ENCODE measurements around the gene PSG3. TPM values are rescaled to one million over a fixed set of nuclear protein-coding genes. Genes with fewer than 3 reads are reported as not detected.
"Not testable (repeated sequence)": the region's sequence is repeated elsewhere in the genome, so short reads cannot be mapped to it uniquely, and the experiment has no call there.

Gene PSG3
- total RNA-seq, 1 experiment from 2014 or later: not detected

- H3K9me2 ChIP-seq (ENCODE audit: insufficient read depth): no peaks in the 10 kb centered on the region
- no peak overlapping the region for H2AFZ ChIP-seq
- H3K4me1 ChIP-seq (replicated peaks; ENCODE audit: insufficient read depth): no peaks in the 10 kb centered on the region
- intact Hi-C loops (cut with micrococcal nuclease; ENCODE audit: unreplicated experiment): loop anchor here (10.0 kb wide), 1 partner anchor 189 kb away; no protein-coding TSS in a partner anchor
- H3K27me3 ChIP-seq (ENCODE audit: insufficient read depth, low read depth): peaks cover 50% of the 10 kb centered on the region; the same call in 1 of the 2 replicates
- peaks cover 2% of the 10 kb centered on the region for H3K9me3 ChIP-seq (ENCODE audit: insufficient read depth, low read depth)
- TF ChIP-seq EZH2 (IDR thresholded peaks at IDR 0.05; ENCODE audit: low read depth) (no peak), CTCF (conservative IDR thresholded peaks at IDR 0.05) (no peak)
- ChIA-PET CTCF (no interaction called here), POLR2A (ENCODE audit: unreplicated experiment) (no interaction called here)
- BruUV-seq (replicated peaks): no TSS peak
- no peaks in the 10 kb centered on the region for H3K79me2 ChIP-seq (ENCODE audit: low read depth)
- no peak for DNase-seq
- H3K27ac ChIP-seq: no peak overlapping the region
- H3K4me3 ChIP-seq: no peak overlapping the region
- no peaks in the 10 kb centered on the region for H3F3A ChIP-seq (ENCODE audit: insufficient read depth, low read depth)
- no peaks in the 10 kb centered on the region for H4K20me1 ChIP-seq (ENCODE audit: insufficient read depth)
- H3K36me3 ChIP-seq (ENCODE audit: low read depth): no peaks in the 10 kb centered on the region
- no peak overlapping the region for H3K4me2 ChIP-seq
Measured at GRCh38 chr19:42695811-42696503, 44.3 kb downstream of the PSG3 start.

DNA sequence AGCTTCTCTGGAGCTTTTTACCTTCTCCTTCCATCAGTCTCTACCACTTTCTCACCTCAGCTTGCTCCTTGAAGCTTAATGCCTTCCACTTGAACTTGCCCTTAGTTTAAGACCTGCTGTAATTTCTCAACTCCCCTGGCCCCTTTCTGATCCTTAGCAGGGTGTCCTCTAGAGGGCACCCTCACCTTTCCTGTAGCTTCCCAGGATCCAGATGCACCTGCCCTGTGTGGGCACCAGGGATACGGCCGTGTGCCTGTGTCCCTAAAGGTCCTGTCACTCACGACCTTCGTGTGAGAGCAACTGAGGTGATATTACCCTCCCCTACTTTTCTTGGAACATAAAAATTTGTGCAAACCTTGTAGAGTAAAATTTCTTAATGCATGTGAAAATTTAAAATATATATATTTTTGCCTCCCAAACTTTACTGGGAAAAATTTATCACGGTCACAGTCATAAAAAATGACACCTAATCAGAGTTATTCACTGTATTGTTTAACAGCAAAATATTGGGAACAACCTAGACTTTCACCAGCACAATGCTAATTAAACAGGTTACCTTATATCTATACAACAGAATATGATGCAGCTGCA is 46.4 kb downstream of the PSG3 start:
- no peak overlapping the region for H3K4me3 ChIP-seq
- no peak overlapping the region for H2AFZ ChIP-seq
- peak; percentile 82 for TF ChIP-seq CTCF (conservative IDR thresholded peaks at IDR 0.05)
- TF ChIP-seq EZH2 (IDR thresholded peaks at IDR 0.05; ENCODE audit: low read depth): no peak
- H3K27me3 ChIP-seq (ENCODE audit: insufficient read depth, low read depth): peaks cover 44% of the 10 kb centered on the region; the same call in 1 of the 2 replicates
- ChIA-PET CTCF (interaction anchor here (0.6 to 0.7 kb wide), 3 partner anchors 189 to 512 kb away, joined by 3 to 5 read pairs (median 3); no protein-coding TSS in a partner anchor), POLR2A (ENCODE audit: unreplicated experiment) (no interaction called here)
- H3K27ac ChIP-seq: no peak overlapping the region
- no peaks in the 10 kb centered on the region for H3K79me2 ChIP-seq (ENCODE audit: low read depth)
- H3K36me3 ChIP-seq (ENCODE audit: low read depth): no peaks in the 10 kb centered on the region
- no peaks in the 10 kb centered on the region for H3K9me2 ChIP-seq (ENCODE audit: insufficient read depth)
- no TSS peak for BruUV-seq (replicated peaks)
- no peaks in the 10 kb centered on the region for H4K20me1 ChIP-seq (ENCODE audit: insufficient read depth)
- no peaks in the 10 kb centered on the region for H3K4me1 ChIP-seq (replicated peaks; ENCODE audit: insufficient read depth)
- intact Hi-C loops (cut with micrococcal nuclease; ENCODE audit: unreplicated experiment): loop anchor here (2.0 to 10.0 kb wide), 3 partner anchors 49 to 191 kb away; no protein-coding TSS in a partner anchor
- no peaks in the 10 kb centered on the region; the same call in 1 of the 2 replicates for H3K9me3 ChIP-seq (ENCODE audit: insufficient read depth, low read depth)
- no peak overlapping the region for H3K4me2 ChIP-seq
- peak; percentile 37 to 60 for DNase-seq
- no peaks in the 10 kb centered on the region for H3F3A ChIP-seq (ENCODE audit: insufficient read depth, low read depth)

- Histone ChIP-seq H3K9me2 (ENCODE audit: insufficient read depth) (no peaks in the 10 kb centered on the region), H2AFZ (no peak overlapping the region), H3K36me3 (ENCODE audit: low read depth) (no peaks in the 10 kb centered on the region), H3K9me3 (ENCODE audit: insufficient read depth, low read depth) (no peaks in the 10 kb centered on the region; the same call in 1 of the 2 replicates), H3K27me3 (ENCODE audit: insufficient read depth, low read depth) (peaks cover 14% of the 10 kb centered on the region), H3K4me2 (no peak overlapping the region), H3K27ac (no peak overlapping the region), H3F3A (ENCODE audit: insufficient read depth, low read depth) (no peaks in the 10 kb centered on the region), H4K20me1 (ENCODE audit: insufficient read depth) (no peaks in the 10 kb centered on the region), H3K4me3 (no peak overlapping the region), H3K79me2 (ENCODE audit: low read depth) (no peaks in the 10 kb centered on the region), H3K4me1 (replicated peaks; ENCODE audit: insufficient read depth) (no peaks in the 10 kb centered on the region)
- POLR2A ChIA-PET (ENCODE audit: unreplicated experiment): no interaction called here
- CTCF ChIA-PET: interaction anchor here (0.9 kb wide), 2 partner anchors 8 to 239 kb away, joined by 3 to 4 read pairs; no protein-coding TSS in a partner anchor
- no TSS peak for BruUV-seq (replicated peaks)
- DNase-seq: no peak
- intact Hi-C loops (cut with micrococcal nuclease; ENCODE audit: unreplicated experiment): no loop called here
- TF ChIP-seq CTCF (conservative IDR thresholded peaks at IDR 0.05): peak; percentile 92
- TF ChIP-seq EZH2 (IDR thresholded peaks at IDR 0.05; ENCODE audit: low read depth): no peak
Measured at GRCh38 chr19:42683917-42684513, 56.3 kb downstream of the PSG3 start.

GRCh38 chr19:42676326-42676725 is 64.0 kb downstream of the PSG3 start:
- H3F3A ChIP-seq (ENCODE audit: insufficient read depth, low read depth); H3K9me2 ChIP-seq (ENCODE audit: insufficient read depth); DNase-seq; BruUV-seq (replicated peaks); H3K4me1 ChIP-seq (replicated peaks; ENCODE audit: insufficient read depth); H4K20me1 ChIP-seq (ENCODE audit: insufficient read depth); H3K27me3 ChIP-seq (ENCODE audit: insufficient read depth, low read depth); H3K79me2 ChIP-seq (ENCODE audit: low read depth); H3K9me3 ChIP-seq (ENCODE audit: insufficient read depth, low read depth); H3K27ac ChIP-seq; POLR2A ChIA-PET (ENCODE audit: unreplicated experiment); H3K36me3 ChIP-seq (ENCODE audit: low read depth); H2AFZ ChIP-seq; H3K4me3 ChIP-seq; H3K4me2 ChIP-seq; CTCF ChIA-PET; intact Hi-C loops (cut with micrococcal nuclease; ENCODE audit: unreplicated experiment): not testable (repeated sequence)

- H4K20me1 ChIP-seq (ENCODE audit: insufficient read depth); H3K27ac ChIP-seq; H3K9me2 ChIP-seq (ENCODE audit: insufficient read depth); H3F3A ChIP-seq (ENCODE audit: insufficient read depth, low read depth); H3K4me3 ChIP-seq; H3K79me2 ChIP-seq (ENCODE audit: low read depth); DNase-seq; H3K4me2 ChIP-seq; H3K4me1 ChIP-seq (replicated peaks; ENCODE audit: insufficient read depth); CTCF ChIA-PET; H3K9me3 ChIP-seq (ENCODE audit: insufficient read depth, low read depth); H2AFZ ChIP-seq; intact Hi-C loops (cut with micrococcal nuclease; ENCODE audit: unreplicated experiment); H3K27me3 ChIP-seq (ENCODE audit: insufficient read depth, low read depth); H3K36me3 ChIP-seq (ENCODE audit: low read depth); BruUV-seq (replicated peaks); POLR2A ChIA-PET (ENCODE audit: unreplicated experiment): not testable (repeated sequence)
Measured at GRCh38 chr19:42674549-42674948, 65.7 kb downstream of the PSG3 start.
